Activated naive CD8-positive, alpha-beta T cell treated with anti-CD3 and anti-CD28 coated beads, Interleukin-2, amount 50 U/mL, for 24 hours (primary cell): ENCODE results near the gene SLC25A53.

Experiments used
- ATAC-seq: fragments of 150-1000 bp; cut with Tn5 transposase; one replicate; pipeline ENCODE4 v1.10.0; 2021
- DNase-seq: peaks from one replicate; pipeline ENCODE4 v3.0.0; 2021
- H3K27ac Mint-ChIP-seq: one replicate; pipeline ENCODE4 v1.8.0; 2021; ENCODE audit warnings: mild to moderate bottlenecking, mixed read lengths
- H3K27me3 Mint-ChIP-seq: one replicate; pipeline ENCODE4 v1.8.0; 2021; ENCODE audit warnings: mixed read lengths
- H3K36me3 Mint-ChIP-seq: one replicate; pipeline ENCODE4 v1.8.0; 2021; ENCODE audit warnings: low read depth, mixed read lengths
- H3K4me1 Mint-ChIP-seq: one replicate; pipeline ENCODE4 v1.8.0; 2021; ENCODE audit warnings: mixed read lengths
- H3K4me3 Mint-ChIP-seq: one replicate; pipeline ENCODE4 v1.8.0; 2021; ENCODE audit warnings: mild to moderate bottlenecking, moderate library complexity, mixed read lengths
- H3K9me3 Mint-ChIP-seq: one replicate; pipeline ENCODE4 v1.8.0; 2021; ENCODE audit warnings: mixed read lengths

The SLC25A53 gene

GRCh38 chrX:104156630-104157529 lies at the start of gene SLC25A53:
Gene SLC25A53, minus strand, starts transcription at chrX:104157009. Its CDS starts 51,752 bp downstream, at chrX:104105257.
- H3K27ac Mint-ChIP-seq, result peak within 1 kb of the TSS; percentile 100

GRCh38 chrX:104205548-104205947 lies 48.7 kb upstream of the SLC25A53 start:
- Mint-ChIP-seq H3K36me3 (no peaks in the 10 kb centered on the region), H3K4me1 (no peaks in the 10 kb centered on the region), H3K27ac (no peak overlapping the region), H3K27me3 (no peaks in the 10 kb centered on the region), H3K9me3 (no peaks in the 10 kb centered on the region), H3K4me3 (no peak overlapping the region)
- DNase-seq, result no peak
- ATAC-seq, result no peak

More at GRCh38 chrX:104156630-104157529, at the start of gene SLC25A53:
- no peaks in the 10 kb centered on the region for H3K27me3 Mint-ChIP-seq
- peak; percentile 89 for ATAC-seq
- peak; percentile 72 for DNase-seq
- peaks cover 19% of the 10 kb centered on the region for H3K4me1 Mint-ChIP-seq
- no peaks in the 10 kb centered on the region for H3K9me3 Mint-ChIP-seq
- H3K36me3 Mint-ChIP-seq, result peaks cover 4% of the 10 kb centered on the region
- peak within 1 kb of the TSS; percentile 99 for H3K4me3 Mint-ChIP-seq

GRCh38 chrX:104195489-104196084 lies 38.8 kb upstream of the SLC25A53 start:
- Mint-ChIP-seq H3K4me3 (no peak overlapping the region), H3K36me3 (peaks cover 3% of the 10 kb centered on the region), H3K27ac (no peak overlapping the region), H3K27me3 (no peaks in the 10 kb centered on the region), H3K4me1 (peaks cover 7% of the 10 kb centered on the region), H3K9me3 (no peaks in the 10 kb centered on the region)
- no peak for ATAC-seq
- no peak for DNase-seq

GRCh38 chrX:104195013-104195412 lies 38.2 kb upstream of the SLC25A53 start:
- Mint-ChIP-seq H3K27ac (no peak overlapping the region), H3K4me1 (peaks cover 7% of the 10 kb centered on the region), H3K4me3 (no peak overlapping the region), H3K27me3 (no peaks in the 10 kb centered on the region), H3K9me3 (no peaks in the 10 kb centered on the region), H3K36me3 (peaks cover 3% of the 10 kb centered on the region)
- ATAC-seq, result no peak
- DNase-seq, result no peak

GRCh38 chrX:104193485-104193884 lies 36.7 kb upstream of the SLC25A53 start:
- Mint-ChIP-seq H3K9me3 (no peaks in the 10 kb centered on the region), H3K27ac (no peak overlapping the region), H3K36me3 (peaks cover 7% of the 10 kb centered on the region), H3K27me3 (no peaks in the 10 kb centered on the region), H3K4me3 (no peak overlapping the region), H3K4me1 (peaks cover 7% of the 10 kb centered on the region)
- no peak for DNase-seq
- ATAC-seq, result no peak

- ATAC-seq, result no peak
- Mint-ChIP-seq H3K9me3 (no peaks in the 10 kb centered on the region), H3K4me3 (no peak overlapping the region), H3K27ac (no peak overlapping the region), H3K27me3 (no peaks in the 10 kb centered on the region), H3K4me1 (peaks cover 7% of the 10 kb centered on the region), H3K36me3 (peaks cover 14% of the 10 kb centered on the region)
- no peak for DNase-seq
Measured at GRCh38 chrX:104189837-104190236, 33.0 kb upstream of the SLC25A53 start.

- no peak overlapping the region for H3K4me3 Mint-ChIP-seq
- no peaks in the 10 kb centered on the region for H3K9me3 Mint-ChIP-seq
- DNase-seq (no peak), ATAC-seq (no peak)
- no peak overlapping the region for H3K27ac Mint-ChIP-seq
- no peaks in the 10 kb centered on the region for H3K27me3 Mint-ChIP-seq
- H3K4me1 Mint-ChIP-seq, result peaks cover 8% of the 10 kb centered on the region
- H3K36me3 Mint-ChIP-seq, result peaks cover 16% of the 10 kb centered on the region
Measured at GRCh38 chrX:104187931-104188330, 31.1 kb upstream of the SLC25A53 start.

GRCh38 chrX:104183685-104184084 lies 26.9 kb upstream of the SLC25A53 start:
- ATAC-seq, result no peak
- Mint-ChIP-seq H3K9me3 (no peaks in the 10 kb centered on the region), H3K27me3 (no peaks in the 10 kb centered on the region), H3K27ac (no peak overlapping the region), H3K4me3 (no peak overlapping the region), H3K36me3 (peaks cover 15% of the 10 kb centered on the region), H3K4me1 (peaks cover 11% of the 10 kb centered on the region)
- no peak for DNase-seq

- H3K27ac Mint-ChIP-seq, result no peak overlapping the region
- ATAC-seq, result no peak
- no peak for DNase-seq
- no peak overlapping the region for H3K4me3 Mint-ChIP-seq
- no peaks in the 10 kb centered on the region for H3K9me3 Mint-ChIP-seq
- peaks cover 13% of the 10 kb centered on the region for H3K4me1 Mint-ChIP-seq
- H3K36me3 Mint-ChIP-seq, result peaks cover 19% of the 10 kb centered on the region
- no peaks in the 10 kb centered on the region for H3K27me3 Mint-ChIP-seq
Measured at GRCh38 chrX:104173841-104174240, 17.0 kb upstream of the SLC25A53 start.

- H3K27me3 Mint-ChIP-seq, result no peaks in the 10 kb centered on the region
- DNase-seq (no peak), ATAC-seq (no peak)
- H3K4me1 Mint-ChIP-seq, result peaks cover 20% of the 10 kb centered on the region
- peaks cover 10% of the 10 kb centered on the region for H3K36me3 Mint-ChIP-seq
- H3K9me3 Mint-ChIP-seq, result no peaks in the 10 kb centered on the region
- H3K27ac Mint-ChIP-seq, result no peak overlapping the region
- H3K4me3 Mint-ChIP-seq, result no peak overlapping the region
Measured at GRCh38 chrX:104172788-104173187, 16.0 kb upstream of the SLC25A53 start.

GRCh38 chrX:104172121-104172520 lies 15.3 kb upstream of the SLC25A53 start:
- no peak overlapping the region for H3K4me3 Mint-ChIP-seq
- H3K27ac Mint-ChIP-seq, result no peak overlapping the region
- H3K9me3 Mint-ChIP-seq, result no peaks in the 10 kb centered on the region
- ATAC-seq (no peak), DNase-seq (no peak)
- peaks cover 6% of the 10 kb centered on the region for H3K36me3 Mint-ChIP-seq
- H3K4me1 Mint-ChIP-seq, result peaks cover 24% of the 10 kb centered on the region
- H3K27me3 Mint-ChIP-seq, result no peaks in the 10 kb centered on the region

- H3K4me3 Mint-ChIP-seq, result peak overlapping the region; percentile 76
- no peaks in the 10 kb centered on the region for H3K36me3 Mint-ChIP-seq
- DNase-seq, result no peak
- no peaks in the 10 kb centered on the region for H3K9me3 Mint-ChIP-seq
- H3K4me1 Mint-ChIP-seq, result peaks cover 28% of the 10 kb centered on the region
- H3K27me3 Mint-ChIP-seq, result no peaks in the 10 kb centered on the region
- ATAC-seq, result no peak
- H3K27ac Mint-ChIP-seq, result peak overlapping the region; percentile 59
Measured at GRCh38 chrX:104168127-104168526, 11.3 kb upstream of the SLC25A53 start.

- no peaks in the 10 kb centered on the region for H3K27me3 Mint-ChIP-seq
- H3K36me3 Mint-ChIP-seq, result no peaks in the 10 kb centered on the region
- ATAC-seq, result no peak
- H3K9me3 Mint-ChIP-seq, result no peaks in the 10 kb centered on the region
- peaks cover 27% of the 10 kb centered on the region for H3K4me1 Mint-ChIP-seq
- H3K4me3 Mint-ChIP-seq, result peak overlapping the region; percentile 76
- H3K27ac Mint-ChIP-seq, result peak overlapping the region; percentile 59
- DNase-seq, result no peak
Measured at GRCh38 chrX:104166735-104167436, 10.1 kb upstream of the SLC25A53 start.

- Mint-ChIP-seq H3K27ac (peak within 1 kb of the TSS; percentile 69), H3K9me3 (no peaks in the 10 kb centered on the region), H3K4me3 (peak within 1 kb of the TSS; percentile 76), H3K4me1 (peaks cover 27% of the 10 kb centered on the region), H3K36me3 (no peaks in the 10 kb centered on the region), H3K27me3 (no peaks in the 10 kb centered on the region)
- ATAC-seq (peak; percentile 94), DNase-seq (peak; percentile 84)
Measured at GRCh38 chrX:104165894-104166734, 9.3 kb upstream of the SLC25A53 start, which contains the start of gene FAM199X. Gene FAM199X, plus strand, starts transcription at chrX:104166453. Its CDS starts 333 bp downstream, at chrX:104166786.
